RPMI7951 (cell line): Measurements from ENCODE around the gene ISM1. TPM values are rescaled to one million over a fixed set of nuclear protein-coding genes. Genes with fewer than 3 reads are reported as not detected.

ENCODE experiments used
- DNase-seq: peaks from one replicate; pipeline ENCODE4 v3.0.0-alpha.2; 2012; ENCODE audit warnings: low read depth
- total RNA-seq: library from RNA; depleted of rRNA; stranded (reverse); fragments of >200 nt; shearing (Covaris generic); gene quantifications from 2 replicates; pipeline ENCODE4 v1.2.3, GENCODE V29; 2014

The ISM1 gene
- total RNA-seq, 1 experiment from 2014 or later: 0.48 TPM

DNA sequence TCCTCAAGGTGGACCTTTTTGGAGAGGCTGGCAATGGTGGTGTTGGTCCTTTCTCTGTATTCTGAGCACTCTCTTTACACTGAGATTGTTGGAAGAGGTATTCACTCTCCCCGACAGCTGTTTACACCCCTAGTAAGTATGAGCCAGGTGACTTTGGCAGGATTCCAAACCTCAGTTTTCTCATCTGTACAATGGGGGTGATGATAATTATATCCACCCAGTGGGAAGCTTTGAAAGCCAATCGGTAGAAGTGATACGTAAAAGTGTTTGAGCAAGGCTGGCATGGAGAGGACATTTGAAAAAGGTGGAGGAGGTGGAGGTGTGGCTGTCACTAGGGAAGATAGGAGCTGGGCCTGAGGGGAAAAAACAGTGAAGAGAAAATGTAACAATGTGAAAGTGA, 35.5 kb downstream of the ISM1 start:
- no peak for DNase-seq

DNA sequence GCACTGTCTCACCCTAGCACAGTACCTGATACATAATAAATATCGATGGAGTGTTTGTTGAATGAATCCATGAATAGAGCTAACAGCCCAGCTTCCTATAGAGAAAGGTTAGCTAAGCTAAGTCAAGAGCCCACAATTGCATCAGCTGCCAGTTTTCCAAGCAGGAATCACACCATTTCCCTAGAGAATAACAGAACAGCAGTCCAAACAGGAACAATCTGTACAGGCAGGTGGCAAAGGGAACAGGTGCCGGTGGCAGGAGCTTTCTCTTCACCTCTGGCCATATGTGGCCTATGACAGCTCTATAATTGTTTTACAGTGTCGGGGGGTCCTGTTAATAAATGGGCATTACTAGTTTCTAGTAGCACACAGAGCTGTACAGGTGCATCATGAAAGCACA, 38.8 kb downstream of the ISM1 start:
- no peak for DNase-seq

DNA sequence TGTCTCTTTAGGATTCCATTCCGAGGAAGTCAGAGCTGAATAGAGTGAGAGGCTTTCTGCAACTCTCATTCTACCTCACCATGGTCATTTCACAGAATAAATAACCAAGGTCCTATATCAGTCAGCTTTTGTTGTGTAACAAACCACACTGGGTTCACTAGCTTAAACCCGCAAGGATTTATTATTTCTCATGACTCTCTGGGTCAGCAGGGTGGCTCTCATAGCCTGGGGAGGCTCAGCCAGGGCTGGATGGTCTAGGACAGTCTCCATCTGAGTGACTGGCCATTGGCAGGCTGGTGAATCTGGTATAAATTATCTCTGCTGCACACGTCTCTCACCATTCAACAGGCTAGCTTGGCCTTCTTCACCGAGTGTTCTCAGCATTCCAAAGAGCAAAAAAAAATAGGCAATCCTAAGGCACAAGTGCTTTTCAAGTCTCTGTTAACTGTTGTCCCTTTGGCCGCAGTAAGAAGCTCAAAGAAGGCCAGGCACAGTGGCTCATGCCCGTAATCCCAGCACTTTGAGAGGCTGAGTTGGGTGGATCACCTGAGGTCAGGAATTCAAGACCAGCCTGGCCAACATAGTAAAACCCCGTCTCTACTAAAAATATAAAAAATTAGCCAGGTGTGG, 39.7 kb downstream of the ISM1 start:
- peak; percentile 78 for DNase-seq

DNA sequence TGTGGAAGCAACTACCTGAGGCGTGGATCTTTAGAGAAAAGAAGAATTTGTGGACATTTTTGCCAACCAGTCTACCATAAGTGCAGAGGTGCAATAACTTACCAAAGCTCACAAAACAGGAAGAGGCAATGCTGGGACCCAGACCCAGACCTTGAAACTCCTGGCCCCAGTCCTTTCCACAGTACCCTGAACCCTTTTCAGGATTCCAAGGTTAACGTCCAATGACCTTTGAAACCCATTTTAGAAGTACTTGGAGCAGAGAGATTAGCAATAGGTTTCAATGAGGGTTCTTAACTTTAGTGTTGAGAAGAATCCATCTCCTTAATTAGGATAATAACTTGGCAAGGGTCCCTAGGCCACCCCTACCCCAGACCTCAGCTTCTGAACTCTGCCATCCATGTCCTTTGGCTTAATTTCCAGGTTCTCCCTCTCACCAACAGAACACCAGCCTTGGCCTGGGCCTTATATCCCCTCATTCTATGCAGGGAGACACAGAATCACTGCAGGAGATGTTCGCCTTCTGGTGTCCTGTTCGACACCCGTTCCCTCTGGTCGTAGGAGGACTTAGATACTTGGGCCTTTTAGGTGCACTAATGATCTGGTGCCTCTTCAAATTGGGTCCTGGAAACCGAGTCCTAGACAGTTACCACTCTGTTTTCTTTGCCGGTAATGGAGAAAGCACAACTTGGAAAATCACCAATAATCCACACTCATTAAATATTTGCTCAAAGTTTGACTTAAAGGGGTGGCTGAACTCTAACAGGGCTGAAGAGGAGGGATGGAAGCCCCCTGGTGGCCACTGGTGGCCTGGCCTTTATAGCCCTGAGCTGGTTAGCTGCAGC, 40.6 kb downstream of the ISM1 start:
- DNase-seq: peak; percentile 76

DNA sequence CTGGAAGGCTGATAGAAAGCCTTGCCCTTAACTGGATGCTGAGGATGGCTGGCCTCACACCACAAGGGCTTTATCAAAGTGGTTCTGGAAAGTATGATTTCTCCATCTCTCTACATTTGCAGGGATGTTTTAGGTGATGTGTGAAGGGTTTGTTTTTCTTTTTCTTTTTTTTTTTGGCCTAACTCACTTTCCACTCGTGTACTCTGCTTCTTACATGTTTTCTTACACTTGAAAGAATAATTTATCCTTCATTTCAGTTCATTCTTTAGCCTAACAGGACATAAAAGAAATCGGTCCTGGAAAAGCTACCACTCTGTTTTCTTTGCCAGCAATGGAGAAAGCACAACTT, 41.2 kb downstream of the ISM1 start:
- DNase-seq: no peak

DNA sequence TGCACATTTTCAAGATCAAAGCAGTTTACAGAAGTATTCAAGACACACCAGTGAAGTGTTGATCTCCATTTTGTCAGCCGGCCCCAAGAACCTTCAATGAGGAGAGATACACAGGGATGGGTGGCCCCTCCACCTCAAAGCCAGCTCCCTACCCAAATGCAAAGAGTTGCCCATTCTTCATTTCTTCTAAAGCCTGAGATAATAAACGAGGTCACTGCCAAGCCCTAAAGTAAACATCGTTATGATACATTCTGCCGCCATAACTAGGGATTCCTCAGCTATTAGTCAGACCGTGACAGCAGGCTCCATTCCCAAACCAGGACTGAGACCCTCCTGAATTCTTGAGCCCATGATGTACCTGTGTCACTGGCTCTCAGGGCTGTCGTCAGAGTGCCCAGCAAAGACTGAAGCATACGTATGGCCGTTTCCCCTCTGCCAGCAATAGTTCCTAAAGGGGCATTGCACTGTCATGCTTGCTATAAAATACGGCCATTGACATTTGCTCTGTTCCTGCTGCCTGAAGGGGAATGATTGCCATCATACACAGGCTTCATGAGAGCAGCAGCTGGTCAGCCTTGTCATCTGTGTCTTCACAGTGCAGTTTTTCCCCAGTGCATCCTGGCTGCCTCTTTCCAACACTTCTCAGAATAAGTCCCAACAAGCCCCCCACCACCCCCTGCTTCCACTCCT, 41.7 kb downstream of the ISM1 start:
- DNase-seq: peak; percentile 58

DNA sequence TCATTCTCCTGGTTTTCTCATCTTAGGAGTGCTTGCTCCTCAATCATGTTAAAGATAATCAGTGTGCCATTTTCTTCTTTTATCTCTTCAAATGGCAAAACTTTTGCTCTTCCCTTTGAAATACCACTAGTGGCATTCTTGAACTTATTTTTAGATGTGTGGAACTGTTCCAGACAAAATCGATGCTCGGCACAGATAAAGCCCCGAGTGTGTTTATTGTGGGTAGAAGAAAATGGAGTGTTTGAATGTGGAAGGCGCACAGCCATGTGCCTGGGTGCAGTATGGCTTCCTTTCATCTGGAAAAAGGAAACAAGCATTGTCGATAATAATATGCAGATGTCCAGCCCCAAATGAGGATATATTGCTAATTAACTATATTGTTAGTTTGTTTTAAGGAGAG, 42.4 kb downstream of the ISM1 start:
- peak; percentile 37 for DNase-seq

DNA sequence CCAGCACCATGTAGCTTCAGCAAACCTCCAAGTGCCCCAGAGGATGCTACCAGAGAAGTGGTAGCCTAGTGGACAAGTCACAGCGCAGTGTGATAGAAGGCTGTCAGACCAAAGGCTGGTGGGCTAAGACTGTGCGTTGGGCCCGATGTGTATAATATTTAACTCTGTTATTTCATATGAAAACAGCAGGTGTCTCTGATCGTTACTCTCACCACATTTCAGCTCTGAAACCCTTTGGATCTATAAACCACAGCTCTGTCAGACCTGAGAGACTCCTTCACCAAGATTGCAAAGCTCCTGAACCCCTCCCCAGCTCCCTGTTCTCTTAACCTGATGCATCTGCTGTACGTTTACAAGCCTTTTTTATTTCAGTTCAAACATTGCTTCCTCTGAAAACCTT, 43.8 kb downstream of the ISM1 start:
- DNase-seq: no peak

DNA sequence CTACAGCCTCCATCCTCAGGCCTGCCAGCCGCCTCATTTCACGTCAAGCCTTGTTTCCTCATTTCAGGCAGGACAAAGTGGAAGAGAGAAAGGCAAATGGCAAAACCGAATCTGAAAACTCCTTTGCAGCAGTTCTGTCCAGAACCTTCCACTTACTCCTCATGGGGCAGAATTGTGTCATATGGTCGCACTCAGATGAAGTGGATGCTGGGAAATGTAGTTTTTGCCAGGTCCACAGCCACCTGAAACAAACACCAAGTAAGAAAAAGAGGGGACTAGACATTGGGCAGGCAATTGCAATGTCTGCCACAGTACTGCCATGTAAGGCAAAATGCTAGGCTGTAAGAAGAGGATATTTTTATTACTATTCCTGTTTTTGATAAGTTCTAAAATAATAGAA, 44.9 kb downstream of the ISM1 start:
- no peak for DNase-seq

DNA sequence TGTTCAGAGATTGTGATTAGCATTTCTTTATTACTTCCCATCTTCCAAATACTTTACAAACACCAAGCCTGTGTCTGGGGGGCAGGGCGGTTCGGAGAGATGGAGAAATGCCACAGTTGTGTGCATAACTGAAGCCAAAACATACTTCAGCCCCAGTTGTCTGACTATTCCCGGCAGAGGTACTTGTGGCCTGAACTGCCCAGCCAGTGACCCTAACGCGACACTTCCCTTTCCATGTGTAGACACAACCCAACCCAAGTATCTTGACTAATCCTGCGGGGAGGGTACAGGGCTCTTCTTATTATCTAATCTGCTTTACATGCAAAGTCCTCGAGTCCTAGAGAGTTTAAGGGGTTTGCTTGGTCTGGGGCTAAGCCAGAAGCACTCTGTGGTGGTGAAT, 46.2 kb downstream of the ISM1 start:
- no peak for DNase-seq

DNA sequence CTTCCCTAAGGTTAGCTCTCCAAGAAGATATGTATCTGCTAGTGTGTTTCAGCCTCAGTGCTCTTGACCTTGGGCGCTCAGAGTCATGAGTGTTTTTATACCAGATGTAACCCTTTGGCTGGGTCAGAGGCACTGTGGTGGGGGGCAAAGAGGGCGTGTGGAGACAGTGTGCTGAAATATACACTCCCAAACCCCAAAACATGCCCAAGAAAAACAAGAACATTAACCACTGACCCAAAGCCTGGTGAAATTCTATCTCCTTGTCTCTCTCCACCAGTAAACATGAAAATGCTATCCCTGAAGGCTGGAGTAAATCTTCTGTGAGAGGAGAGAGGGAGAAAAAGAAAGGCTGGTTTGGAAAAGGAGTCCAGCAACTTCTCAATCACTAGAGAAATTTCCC, 47.9 kb downstream of the ISM1 start:
- DNase-seq: no peak

DNA sequence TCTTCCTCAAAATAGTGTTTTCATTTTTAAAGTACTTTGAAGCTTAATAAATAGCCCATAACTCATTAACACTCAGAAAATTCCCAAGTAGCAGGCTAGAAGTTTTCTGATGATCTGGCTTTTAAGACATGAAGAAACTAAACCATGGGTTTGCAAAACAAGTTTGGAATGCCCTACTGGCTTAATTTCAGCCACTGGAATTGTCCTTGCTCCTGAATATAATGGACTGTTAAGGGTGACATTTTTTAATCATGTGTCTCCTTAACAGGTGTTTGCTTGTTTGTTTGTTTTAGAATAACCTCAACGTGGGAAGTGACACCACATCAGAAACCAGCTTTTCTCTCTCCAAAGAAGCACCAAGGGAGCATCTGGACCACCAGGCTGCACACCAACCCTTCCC, 49.1 kb downstream of the ISM1 start:
- no peak for DNase-seq

DNA sequence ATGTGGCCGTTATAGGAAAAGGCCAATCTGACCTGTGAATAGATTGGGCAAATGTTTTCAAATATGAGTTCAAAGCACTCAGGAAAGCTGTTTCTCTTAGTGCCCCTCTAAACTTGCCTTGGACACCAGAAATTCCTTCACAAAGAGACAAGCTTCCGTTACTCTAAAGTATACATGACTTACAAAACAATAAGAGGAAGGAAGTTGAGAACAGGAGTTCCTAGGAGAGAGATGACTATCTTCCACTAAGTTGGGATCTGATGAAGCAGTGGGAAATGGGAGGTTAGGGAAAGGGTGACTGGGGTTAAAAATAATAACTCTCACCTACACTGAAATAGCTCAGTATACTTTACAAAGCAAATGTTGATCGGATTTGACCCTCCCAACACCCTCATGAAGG, 50.0 kb downstream of the ISM1 start:
- no peak for DNase-seq

DNA sequence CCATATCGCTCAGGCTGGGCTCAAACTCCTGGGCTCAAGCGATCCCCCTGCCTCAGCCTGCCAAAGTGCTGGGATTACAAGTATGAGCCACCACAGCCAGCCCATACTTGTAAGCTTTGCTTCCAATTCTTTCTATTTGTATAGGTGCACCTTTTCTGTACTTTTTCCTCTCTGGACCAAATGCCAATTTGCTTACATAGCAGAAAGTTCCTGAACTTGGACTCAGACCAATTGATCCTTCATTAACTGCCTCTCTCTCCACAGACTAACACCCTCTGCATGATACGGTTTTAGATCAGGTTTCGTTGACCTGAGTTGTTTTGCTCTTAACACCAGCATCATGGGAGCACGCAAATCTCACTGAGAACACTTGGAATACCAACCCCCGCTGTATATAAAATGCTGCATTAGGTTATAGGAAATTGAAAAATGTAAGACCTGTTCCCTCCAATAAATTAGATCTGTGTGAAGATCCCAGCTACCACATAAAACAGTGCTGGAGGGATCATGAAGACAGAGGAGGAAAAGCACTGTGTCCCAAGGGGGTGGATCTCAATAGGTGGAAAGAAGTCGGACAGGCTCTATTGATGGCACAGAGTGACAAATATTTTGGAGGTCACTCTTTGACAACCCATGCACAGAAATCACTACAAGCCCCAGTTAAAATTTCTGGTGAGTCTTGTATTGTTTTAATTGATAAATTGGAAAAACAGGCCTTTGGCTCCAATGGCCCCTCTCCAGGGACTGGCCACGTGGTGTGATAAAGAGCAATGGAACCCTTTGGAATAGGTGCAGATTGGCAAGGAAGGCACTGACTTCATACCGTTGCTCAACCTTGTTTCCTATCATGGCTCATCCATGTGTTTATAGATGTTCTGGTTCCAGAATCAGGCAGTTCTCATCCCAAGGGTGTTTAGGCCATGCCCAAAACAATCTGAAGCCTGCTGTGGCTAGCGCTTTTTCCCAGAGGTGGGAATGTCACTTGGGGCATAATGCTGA, 51.2 kb downstream of the ISM1 start:
- no peak for DNase-seq

DNA sequence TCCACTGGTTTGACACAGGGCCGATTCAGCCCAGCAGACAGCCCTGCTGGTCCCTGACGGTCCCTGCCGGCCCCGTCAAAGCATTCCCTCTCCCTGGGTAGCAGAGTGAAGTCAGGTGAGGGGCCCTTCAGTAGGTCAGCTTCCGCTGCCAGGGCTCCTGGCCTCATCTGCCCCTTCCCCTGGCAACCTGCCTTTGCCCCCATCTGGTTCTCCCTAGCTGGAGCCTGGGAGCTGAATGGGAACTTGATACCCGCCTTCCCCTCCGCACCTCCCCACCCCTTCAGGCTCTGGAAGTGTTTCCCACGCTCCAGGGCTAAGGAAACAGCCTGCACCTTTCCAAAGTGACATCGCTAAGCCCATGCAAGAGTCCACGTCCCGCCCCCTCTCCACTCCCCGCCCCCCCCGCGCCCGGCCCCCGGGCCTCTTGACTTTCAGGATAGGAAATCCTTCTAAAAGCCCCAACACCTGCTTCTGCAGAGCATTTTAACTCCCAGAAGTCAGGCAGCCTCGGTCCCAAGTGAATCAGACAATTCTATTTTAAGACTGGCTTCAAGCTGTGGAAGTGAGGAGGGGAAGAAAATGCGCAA, 53.3 kb downstream of the ISM1 start:
- no peak for DNase-seq

DNA sequence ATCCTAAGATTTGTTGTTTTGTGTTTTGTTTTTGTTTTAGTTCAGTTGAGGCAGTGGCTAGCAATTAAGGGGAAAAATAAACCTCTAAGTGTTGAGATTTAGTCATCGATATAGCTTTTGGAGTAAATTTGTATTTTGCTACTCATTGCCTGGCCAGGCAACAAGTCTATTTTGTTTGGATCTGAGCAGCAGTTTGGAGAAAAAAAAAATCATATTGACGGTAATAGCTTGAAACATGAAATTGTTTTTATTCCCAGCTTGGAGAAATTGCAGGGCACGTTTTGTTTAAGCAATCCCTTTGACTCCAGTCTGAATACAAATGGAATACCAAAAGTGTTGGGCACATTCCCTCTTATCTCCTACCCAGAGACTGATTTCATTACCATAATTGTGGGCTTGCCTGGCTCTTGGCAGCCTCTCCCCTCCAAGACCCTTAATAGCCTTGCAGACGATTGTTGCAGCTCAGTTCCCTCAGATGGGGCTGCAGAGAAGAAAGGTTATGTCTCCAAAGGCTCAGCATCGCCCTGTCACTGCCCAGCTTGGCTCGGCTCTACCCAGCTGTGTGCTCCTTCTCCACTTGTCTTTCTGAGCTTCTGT, 56.0 kb downstream of the ISM1 start:
- no peak for DNase-seq

DNA sequence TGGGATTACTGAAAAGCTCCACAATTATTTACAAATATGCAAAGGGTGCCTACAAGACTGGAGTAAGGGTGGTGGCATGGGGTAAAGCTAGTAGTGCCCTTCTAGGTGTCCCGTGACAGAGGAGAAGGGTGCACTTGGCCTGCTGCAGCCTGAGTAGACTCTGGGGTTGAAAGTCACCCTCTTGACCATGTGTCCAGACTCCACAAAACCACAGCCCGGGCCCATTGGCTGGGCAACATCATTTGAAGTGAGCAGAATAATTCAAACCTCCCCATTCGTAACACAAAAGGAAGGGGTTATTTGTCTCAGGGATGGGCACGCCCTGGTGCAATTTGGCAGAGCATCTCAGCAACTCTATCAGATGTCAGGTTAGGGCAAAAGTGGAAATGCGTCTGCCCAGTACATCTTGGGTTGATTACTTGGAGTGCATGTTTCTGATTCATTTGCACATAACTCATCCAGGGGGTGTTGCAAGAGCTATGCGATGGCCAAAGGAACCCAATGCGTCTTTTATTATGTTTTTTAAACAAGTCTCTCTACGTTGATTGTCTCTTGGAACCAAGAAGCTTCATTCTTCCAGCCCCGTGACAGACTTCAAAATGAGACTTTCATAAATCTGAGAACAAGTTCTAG, 56.7 kb downstream of the ISM1 start:
- peak; percentile 24 for DNase-seq

DNA sequence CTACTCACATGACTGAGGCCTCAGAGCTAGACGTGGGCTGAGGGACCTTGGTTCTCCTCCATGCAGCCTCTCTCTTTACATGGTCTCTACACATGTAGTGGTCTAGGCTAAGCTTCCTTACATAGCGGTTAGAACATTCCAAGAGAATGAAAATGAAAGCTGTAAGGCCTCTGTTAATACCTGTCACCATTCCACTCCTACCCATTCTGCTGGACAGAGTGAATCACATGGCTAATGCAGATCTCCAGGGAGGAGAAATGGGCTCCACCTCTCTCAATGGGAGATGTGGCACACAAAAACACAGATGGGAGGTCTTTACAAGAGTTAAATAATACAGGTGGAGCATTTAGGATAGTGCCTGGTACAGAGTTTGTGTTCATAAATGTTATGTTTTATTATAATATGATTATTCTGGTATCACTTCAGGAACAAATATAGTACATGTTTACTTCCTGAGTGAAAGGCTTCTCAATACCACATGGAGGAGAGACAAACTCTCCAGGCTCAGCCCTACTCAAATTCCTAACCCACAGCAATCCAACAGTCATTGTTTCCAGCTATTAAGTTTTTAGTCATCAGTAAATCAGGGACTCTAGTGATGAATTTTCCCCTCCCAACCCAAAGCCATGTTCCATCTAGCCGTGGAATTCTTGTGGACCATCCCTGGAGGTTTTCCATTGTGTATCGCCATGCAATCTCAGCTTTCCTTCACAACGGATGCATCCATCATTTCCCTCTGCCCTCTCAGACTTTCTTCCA, 57.9 kb downstream of the ISM1 start:
- DNase-seq: no peak

DNA sequence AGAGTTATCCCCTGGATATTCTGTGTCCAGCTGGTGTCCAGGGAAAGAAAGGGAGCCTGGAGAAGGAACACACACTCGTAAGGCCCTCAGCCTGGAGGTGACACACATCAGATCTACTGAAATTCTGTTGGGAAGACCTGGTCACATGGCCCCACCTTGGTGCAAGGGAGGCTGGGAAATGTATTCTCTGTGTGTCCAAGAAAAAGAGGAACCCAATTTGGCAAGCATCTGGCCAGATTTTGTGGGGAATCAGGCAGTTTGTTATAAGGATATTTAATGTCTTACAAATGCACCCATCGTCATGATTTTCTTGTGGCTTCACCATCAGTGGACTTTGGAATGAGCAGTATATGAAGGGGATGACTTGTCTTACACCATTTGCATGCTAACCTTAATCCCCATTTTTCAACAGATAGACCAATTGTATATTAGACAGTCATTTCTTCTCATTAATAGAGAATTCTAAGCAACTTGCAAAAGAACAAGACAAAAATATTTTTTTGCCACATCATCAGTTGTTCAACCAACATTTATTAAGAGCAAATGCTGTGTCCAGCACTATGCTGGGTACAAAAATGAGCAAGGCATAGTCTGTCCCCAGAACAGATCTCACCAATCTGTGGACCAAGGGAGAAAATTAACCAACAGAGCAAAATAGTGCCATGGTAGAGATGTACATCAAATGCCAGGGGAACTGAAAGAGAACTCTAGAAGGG, 59.7 kb downstream of the ISM1 start:
- no peak for DNase-seq
